Sigmoid colon (tissue), 3 donors: ENCODE data around the gene C11orf52.

Experiments
- POLR2A ChIP-seq, 2 donors: fragments of 450-650 bp; IDR thresholded peaks; one replicate each; pipeline ENCODE4 v1.6.1; 2016; ENCODE audit warnings: antibody characterized with exemption in 2 of 2, mild to moderate bottlenecking in 2 of 2, moderate library complexity in 2 of 2
- TF ChIP-seq, protein P1 (sequence below), 4 experiments: fragments of 450-650 bp in 3 of 4; fragments of 200-600 bp in 1 of 4; IDR thresholded peaks; one replicate each; pipeline ENCODE4 v1.5.1; 2016 to 2019; ENCODE audit warnings: antibody characterized with exemption in 4 of 4, mild to moderate bottlenecking in 3 of 4, moderate library complexity in 2 of 4

DNA sequence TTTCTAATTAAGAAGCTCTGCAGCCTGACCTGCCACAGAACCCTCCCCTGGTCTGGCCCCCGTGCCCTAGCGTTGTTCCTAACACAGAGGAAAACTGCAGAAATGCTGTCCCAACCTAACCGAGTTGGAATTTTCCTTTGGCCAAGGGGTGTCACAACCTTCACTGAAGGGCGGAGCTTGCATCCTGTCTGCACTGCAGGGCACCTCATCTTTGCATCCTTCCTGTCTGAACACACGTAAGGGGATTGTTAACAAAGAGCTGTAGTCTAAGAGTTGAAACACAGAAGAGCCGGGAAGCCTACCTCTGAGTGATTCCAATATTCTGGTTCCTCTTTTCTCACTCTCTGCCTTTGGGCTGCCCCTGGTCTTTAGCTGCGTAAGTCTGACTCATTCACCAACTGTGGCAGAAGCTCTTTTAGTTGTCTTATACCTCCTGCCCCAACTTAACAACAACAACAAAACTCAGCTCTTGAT is 20.0 kb downstream of the C11orf52 start:
- no peak for TF ChIP-seq POLR2A (IDR thresholded peaks at IDR 0.05)
- TF ChIP-seq, protein P1, sequence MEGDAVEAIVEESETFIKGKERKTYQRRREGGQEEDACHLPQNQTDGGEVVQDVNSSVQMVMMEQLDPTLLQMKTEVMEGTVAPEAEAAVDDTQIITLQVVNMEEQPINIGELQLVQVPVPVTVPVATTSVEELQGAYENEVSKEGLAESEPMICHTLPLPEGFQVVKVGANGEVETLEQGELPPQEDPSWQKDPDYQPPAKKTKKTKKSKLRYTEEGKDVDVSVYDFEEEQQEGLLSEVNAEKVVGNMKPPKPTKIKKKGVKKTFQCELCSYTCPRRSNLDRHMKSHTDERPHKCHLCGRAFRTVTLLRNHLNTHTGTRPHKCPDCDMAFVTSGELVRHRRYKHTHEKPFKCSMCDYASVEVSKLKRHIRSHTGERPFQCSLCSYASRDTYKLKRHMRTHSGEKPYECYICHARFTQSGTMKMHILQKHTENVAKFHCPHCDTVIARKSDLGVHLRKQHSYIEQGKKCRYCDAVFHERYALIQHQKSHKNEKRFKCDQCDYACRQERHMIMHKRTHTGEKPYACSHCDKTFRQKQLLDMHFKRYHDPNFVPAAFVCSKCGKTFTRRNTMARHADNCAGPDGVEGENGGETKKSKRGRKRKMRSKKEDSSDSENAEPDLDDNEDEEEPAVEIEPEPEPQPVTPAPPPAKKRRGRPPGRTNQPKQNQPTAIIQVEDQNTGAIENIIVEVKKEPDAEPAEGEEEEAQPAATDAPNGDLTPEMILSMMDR (IDR thresholded peaks at IDR 0.05), result no peak
